ENCODE measurements around the gene LRP11.
"Not testable (repeated sequence)": the region's sequence is repeated elsewhere in the genome, so short reads cannot be mapped to it uniquely, and the experiment has no call there.

The LRP11 gene

DNA sequence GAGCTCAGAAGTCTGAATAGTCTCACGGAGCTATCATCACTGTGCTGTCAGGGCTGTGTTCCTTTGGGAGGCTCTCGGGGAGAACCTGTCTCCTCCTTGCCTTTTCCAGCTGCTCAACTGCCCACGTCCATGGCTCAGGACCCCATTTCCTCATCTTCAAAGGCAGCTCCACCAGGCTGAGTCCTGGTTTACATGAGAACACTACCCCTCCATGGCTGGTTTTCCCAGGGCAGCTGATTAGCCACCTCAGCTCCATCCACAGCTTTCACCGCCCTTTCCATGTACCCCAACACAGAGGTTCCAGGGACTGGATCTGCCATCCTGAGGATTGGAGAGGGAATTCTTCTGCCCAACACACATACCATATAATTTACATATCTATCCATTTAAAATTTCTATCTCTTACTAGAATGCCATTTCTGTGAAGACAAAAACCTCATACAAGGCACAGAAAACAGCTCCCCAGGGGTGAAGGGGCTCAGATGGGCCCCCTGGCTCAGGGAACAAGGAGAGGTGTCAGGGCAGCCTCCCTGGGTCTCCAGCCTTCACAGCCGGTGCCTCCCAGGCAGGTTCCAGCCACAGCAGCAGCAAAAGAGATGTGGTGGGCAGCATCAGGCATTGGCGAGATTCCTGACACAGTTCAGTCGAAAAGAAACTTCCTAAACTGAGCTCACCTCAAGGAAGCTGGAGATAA lies 35.9 kb upstream of the LRP11 start:
- in situ Hi-C loops (cut with MboI; ENCODE audit: low pct_unique_long_range_greater_than_20kb, low sequenced_read_pairs), result no loop called here
- DNase-seq, result no peak

DNA sequence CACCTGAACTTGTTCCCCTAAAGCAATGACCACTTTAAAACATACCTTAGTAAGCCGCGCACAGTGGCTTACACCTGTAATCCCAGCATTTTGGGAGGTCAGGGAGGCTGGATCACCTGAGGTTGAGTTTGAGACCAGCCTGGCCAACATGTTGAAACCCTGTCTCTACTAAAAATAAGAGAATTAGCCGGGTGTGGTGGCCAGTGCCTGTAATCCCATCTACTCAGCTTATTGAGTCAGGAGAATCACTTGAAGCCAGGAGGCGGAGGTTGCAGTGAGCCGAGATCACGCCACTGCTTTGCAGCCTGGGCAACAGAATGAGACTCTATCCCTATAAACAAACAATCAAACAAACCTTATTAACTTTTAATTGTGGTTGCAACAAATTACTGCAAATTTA lies 35.3 kb upstream of the LRP11 start:
- no peak for DNase-seq
- in situ Hi-C loops (cut with MboI; ENCODE audit: low pct_unique_long_range_greater_than_20kb, low sequenced_read_pairs), result no loop called here

DNA sequence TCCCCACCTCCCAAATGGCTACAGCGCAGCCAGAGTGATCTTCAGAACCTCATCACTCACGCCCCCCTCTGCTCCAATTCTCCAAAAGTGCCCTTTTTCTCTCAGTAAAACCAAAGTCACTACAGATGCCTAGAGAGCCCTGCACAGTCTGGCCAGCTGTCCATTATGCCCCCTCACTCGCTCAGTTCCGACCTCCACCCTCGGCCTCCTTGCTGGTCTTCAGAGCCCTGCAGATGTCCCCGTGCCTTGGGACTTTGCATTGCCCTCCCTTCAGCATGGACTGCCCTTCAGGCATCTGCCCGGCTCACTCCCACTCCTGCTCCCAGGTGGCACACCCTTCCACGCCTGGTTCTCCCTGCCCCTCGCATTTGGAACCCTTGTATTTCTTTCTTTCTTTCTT lies 34.8 kb upstream of the LRP11 start:
- in situ Hi-C loops (cut with MboI; ENCODE audit: low pct_unique_long_range_greater_than_20kb, low sequenced_read_pairs), result no loop called here
- DNase-seq, result no peak

DNA sequence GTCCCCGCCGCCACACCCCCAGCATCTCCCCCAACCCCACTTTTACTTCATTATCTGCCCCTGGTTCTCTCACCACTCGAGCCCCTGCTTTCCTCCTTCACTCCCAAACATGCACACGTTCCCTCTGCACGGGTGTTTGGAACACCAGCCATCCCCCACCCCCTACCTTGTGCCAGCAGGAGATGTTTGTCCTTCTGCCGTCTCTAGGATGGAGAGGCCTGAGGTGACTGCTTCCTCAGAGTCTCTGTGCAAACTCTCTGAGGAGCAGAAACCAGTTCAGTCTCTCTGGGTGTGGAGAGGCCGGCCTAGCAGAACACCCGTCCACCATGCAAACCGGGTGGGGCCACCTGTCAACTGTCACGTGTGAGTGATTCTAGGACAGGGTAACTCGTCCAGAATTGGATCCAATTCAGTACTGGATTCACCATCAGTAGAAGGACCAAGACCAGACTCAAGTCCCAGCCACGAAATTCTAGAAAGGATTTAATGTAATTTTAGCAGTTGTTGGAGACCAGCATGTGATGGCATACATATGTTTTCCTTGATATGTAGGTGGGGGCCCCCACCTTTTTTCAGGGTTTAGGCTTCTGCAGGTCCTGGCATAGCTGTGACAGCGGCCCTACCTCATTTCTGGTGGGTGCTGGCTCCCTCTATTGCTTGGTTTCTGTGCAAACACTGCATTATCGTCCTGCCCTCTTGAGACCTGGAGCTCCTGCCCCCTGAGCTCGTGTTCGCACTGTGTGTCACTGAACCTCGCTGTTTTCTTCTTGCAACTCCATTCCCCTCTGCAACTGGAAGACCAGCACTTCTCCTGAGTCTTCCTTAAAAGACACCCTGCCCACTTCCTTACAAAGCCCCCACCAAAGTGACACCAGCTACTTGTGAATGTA lies 33.9 kb upstream of the LRP11 start, which contains the start of gene RAET1E:
RAET1E (minus strand) TSS at position 259 of the 890 bp plus-strand sequence. CDS start 7,212 bp downstream, outside the sequence.
- no peak for DNase-seq
- in situ Hi-C loops (cut with MboI; ENCODE audit: low pct_unique_long_range_greater_than_20kb, low sequenced_read_pairs), result no loop called here

DNA sequence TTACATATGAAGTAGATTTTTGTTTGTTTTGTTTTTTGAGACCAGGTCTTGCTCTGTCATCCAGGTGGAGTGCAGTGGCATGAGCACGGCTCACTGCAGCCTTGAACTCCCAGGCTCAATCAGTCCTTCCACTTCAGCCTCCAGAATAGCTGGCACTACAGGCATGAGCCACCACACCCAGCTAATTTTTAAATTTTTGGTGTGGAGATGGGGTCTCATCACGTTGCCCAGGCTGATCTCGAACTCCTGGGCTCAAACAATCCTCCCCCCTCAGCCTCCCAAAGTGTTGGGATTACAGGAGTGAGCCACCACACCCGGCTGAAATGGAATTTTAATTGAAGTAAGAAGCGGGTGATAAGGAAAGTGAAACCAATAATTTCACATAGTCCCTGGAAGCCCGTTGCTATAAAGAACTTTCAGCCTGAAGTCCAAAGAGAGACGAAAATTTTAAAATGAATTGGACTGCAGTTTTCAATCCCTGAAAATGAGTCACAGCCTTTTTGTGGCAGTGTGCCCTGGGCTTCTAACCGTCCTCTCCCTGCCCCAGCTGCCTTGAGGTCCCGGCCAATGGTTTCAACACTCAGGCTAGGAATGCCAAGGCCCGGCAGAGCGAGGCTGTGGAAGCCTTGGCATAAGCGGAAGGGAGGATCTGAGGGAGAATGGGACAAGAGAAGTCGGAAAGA lies 33.0 kb upstream of the LRP11 start:
- DNase-seq, result no peak

DNA sequence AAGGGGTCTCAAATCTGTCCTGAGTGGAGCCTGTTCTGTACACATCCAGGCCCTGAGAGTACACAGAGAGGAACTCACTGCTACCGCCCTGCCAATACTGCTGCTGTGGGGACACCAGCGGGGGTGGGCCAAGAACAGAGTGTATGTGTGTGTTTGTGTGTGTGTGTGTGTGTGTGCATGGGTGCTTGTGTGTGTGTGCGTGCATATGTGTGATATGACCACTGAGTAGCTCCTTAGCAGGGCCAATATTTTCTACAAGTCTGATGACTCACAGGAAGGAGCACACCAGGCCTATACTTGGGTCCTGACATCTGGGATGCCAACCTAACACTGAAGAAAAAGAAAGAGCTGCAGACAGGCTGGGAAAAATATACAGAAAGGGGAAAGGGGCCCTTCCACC lies 32.3 kb upstream of the LRP11 start:
- in situ Hi-C loops (cut with MboI; ENCODE audit: low pct_unique_long_range_greater_than_20kb, low sequenced_read_pairs), result no loop called here
- DNase-seq, result peak; percentile 25

More for the DNA sequence above, 33.0 kb upstream of the LRP11 start:
- in situ Hi-C loops (cut with MboI; ENCODE audit: low pct_unique_long_range_greater_than_20kb, low sequenced_read_pairs), result no loop called here

DNA sequence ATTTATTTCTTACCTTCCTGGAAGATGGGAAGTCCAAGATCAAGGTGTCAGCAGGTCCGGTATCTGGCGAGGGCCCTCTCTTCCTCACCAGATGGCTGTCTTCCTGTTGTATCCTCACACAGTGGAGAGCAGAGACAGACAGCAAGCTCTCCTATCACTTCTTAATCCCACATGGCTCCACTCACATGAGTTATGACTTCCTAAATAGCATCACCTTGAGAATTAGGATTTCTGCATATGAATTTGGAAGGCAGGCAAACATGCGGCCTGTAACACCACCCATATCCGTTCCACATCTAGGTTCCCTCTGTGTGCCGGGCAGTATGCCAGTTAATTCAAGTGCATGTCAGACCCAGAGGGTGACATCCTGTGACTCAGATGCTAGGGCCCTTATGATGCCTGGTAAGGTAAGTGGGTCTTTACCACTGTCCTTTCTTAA lies 31.7 kb upstream of the LRP11 start:
- in situ Hi-C loops (cut with MboI; ENCODE audit: low pct_unique_long_range_greater_than_20kb, low sequenced_read_pairs), result no loop called here
- DNase-seq, result peak; percentile 71

DNA sequence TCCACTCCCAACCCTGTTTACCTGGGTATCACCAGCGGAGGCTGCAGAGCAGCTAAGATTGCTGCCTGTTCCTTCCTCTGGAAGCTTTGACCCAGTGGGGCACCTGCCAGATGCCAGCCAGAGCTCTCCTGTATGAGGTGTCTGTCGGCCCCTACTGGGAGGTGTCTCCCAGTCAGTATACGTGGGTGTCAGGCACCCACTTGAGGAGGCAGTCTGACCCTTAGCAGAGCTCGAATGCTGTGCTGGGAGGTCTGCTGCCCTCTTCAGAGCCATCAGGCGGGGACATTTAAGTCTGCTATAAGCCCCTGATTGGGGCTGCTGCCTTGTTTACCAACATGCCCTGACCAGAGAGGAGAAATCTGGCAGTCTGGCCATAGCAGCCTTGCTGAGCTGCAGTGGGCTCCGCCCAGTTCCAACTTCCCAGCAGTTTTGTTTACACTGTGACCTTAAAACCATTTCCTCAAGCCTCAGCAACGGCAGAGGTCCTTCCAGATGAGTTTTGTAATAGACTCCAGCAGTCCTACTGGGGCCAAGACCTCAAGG lies 31.0 kb upstream of the LRP11 start:
- in situ Hi-C loops (cut with MboI; ENCODE audit: low pct_unique_long_range_greater_than_20kb, low sequenced_read_pairs), result no loop called here
- DNase-seq, result peak; percentile 26

DNA sequence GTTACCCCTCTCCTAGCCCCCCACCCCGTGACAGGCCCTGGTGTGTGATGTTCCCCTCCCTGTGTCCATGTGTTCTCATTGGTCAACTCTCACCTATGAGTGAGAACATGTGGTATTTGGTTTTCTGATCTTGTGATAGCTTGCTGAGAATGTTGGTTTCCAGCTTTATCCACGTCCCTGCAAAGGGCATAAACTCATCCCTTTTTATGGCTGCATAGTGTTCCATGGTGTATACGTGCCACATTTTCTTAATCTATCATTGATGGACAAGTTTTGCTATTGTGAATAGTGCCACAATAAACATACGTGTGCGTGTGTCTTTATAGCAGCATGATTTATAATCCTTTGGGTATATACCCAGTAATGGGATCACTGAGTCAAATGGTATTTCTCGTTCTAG lies 27.7 kb upstream of the LRP11 start:
- DNase-seq; in situ Hi-C loops (cut with MboI; ENCODE audit: low pct_unique_long_range_greater_than_20kb, low sequenced_read_pairs): not testable (repeated sequence)

DNA sequence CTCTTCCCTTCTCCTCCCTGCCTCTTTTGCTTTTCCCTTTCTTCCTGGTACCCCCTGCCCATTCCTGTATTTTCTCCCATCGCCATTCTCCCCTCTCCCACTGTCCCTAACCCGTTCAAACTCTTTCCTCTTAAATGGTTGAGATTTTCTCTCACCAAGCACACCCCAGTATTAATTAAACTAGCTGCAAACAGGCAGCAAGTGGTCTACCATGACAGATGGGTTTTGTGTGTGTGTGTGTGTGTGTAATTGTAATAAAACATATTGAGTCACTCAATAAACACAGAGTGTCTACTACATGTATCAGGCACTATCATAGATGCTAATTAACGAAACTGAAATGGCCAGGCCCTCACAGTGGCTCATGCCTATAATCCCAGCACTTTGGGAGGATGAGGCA lies 27.1 kb upstream of the LRP11 start:
- in situ Hi-C loops (cut with MboI; ENCODE audit: low pct_unique_long_range_greater_than_20kb, low sequenced_read_pairs), result no loop called here
- no peak for DNase-seq

DNA sequence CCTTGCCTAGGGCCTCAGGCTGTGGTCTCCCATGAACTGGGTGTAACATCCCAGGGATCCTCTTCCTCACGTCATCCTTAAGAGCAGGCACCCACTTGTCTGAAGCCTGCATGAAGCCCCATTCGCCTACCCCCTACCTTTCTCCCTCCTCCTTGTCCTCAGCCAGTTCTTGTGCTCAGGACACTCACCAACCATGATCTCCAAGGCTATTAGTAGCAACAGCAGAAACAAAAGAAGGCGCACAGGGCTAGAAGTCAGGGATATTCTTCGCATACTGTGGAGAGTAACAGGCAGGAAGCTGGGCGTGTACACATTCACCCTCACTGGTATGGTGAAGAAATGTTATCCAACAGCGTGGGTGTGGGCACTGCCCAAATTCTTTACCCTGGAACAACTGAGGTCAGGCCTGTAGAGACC lies 26.5 kb upstream of the LRP11 start:
- DNase-seq, result no peak
- in situ Hi-C loops (cut with MboI; ENCODE audit: low pct_unique_long_range_greater_than_20kb, low sequenced_read_pairs), result no loop called here

DNA sequence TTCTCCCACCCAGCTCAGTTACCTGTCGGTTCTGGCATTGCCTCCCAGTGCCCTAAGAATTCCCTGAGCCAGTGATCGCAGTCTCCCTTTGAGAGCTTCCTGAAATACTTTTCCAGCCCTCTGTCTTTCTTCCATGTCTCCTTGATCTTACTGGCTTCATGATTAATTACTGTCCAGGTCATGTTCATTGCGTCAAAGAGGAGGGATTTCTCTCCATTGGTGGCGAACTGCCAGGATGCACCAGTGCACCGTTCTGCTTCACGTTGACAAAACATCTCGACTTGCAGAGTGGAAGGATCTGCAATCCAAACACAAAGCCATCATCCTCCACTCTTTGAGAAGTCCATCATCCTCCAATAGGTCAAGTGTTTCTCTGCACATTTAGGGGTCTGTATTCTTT lies 25.2 kb upstream of the LRP11 start:
- in situ Hi-C loops (cut with MboI; ENCODE audit: low pct_unique_long_range_greater_than_20kb, low sequenced_read_pairs), result no loop called here
- no peak for DNase-seq

DNA sequence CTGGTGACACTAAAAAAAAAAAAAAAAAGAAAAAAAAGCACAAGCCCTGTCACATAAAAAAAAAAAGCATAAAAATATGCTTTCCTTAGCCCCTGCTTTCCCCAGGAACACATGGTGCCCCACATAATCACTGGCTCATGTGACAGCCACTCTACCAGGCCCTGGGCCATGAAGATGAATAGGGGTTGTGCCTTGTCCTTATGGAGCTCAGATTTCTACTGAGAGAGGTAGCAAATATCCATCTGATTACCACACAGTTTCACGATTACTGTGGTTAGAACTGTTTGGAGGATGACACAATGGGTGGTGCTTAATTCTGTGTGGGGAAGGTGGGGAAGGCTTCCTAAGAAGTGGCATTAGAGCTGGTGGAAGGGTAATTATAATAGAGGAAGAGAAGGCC lies 24.5 kb upstream of the LRP11 start:
- in situ Hi-C loops (cut with MboI; ENCODE audit: low pct_unique_long_range_greater_than_20kb, low sequenced_read_pairs), result no loop called here
- DNase-seq, result peak; percentile 15

DNA sequence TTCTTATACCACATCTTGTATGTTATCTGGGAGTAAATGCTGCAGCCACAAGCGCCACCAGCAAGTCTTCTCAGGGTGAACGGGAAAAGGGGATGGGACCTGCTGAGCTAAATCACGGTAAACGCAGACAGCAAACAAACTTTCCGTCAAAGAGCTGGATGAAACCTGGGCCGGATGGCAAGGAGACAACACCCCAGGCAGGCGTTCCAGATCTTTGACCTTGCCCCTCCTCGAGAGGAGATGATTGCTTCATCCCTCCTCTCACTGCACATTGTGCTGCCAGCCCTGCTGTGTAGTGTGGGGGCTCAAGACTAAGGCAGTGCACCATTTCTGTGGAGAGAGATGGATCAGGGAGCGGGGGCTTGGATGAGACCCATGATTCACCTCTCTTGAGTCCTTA lies 23.9 kb upstream of the LRP11 start:
- in situ Hi-C loops (cut with MboI; ENCODE audit: low pct_unique_long_range_greater_than_20kb, low sequenced_read_pairs), result no loop called here
- DNase-seq, result no peak

DNA sequence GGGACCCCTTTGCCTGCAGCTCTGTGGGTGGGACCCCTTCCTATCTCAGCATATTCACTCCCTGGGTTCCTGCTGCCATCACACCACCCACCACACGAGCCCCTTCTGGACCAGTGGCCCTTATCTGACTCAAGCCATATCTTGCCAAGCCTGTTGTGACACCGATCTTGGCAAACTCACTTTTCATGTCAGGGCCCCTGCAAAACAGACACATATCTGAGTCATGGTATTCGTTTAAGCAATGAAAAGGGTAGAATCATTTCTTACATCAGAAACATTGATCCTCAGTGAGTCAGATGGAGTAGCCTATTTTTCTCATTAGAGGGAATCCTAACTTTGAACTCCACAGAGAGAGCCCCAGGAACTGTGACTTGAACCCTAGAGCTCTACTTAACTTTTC lies 23.2 kb upstream of the LRP11 start:
- no peak for DNase-seq
- in situ Hi-C loops (cut with MboI; ENCODE audit: low pct_unique_long_range_greater_than_20kb, low sequenced_read_pairs), result no loop called here

DNA sequence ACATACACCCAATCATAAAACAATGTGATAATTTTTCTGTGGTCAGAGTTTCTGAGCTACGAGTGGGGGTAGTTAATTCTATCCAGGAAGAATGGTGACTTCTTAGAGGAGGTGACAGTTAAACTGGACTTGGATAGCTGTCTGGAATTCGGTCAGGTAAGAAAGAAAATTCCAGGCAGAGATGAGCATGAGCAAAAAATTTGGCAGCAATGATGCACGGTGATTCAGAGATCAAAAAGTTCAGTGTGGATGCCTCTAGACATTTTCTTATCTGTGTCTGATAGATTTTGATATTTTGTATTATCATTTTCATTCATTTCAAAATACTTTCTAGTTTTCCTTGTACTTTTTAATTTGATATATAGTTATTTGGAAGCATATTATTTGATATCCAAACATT lies 21.7 kb upstream of the LRP11 start:
- in situ Hi-C loops (cut with MboI; ENCODE audit: low pct_unique_long_range_greater_than_20kb, low sequenced_read_pairs), result no loop called here
- DNase-seq, result no peak

DNA sequence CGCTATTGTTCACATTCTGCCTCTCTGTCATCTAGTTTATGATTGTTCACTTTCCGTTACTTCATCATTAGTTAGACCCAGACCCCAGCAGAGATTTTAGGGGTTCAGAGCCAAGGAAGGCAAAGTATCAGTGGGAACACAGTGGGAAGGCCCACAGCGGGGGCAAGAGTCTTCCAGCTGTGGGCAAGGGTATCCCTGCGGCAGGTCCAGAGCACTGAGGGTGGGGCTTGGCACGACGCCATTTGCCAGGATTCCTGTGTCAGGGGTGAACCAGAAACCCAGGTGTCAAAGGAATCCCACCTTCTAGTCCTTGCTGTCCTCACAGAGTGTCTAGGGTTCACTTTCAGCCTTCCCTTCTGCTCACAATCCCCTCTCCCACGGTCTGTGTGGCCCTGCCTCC lies 20.5 kb upstream of the LRP11 start:
- in situ Hi-C loops (cut with MboI; ENCODE audit: low pct_unique_long_range_greater_than_20kb, low sequenced_read_pairs), result no loop called here
- DNase-seq, result no peak

DNA sequence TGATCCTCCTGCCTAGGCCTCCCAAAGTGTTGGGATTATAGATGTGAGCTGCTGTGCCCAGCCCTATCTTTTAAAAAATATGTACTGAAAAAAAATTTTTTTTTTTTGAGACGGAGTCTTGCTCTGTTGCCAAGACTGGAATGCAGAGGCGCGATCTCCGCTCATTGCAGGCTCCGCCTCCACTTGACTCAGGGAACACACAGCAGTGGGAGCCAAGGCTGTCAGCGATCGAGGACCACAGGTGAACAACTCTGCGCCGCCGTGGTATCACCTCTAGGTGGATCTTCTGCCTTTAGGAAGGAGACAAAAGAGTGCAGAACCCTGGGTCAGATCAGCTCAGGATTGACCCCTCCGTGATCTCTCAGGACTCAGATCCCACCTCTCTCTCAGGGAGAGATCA lies 20.1 kb upstream of the LRP11 start:
- no peak for DNase-seq
- in situ Hi-C loops (cut with MboI; ENCODE audit: low pct_unique_long_range_greater_than_20kb, low sequenced_read_pairs), result no loop called here

DNA sequence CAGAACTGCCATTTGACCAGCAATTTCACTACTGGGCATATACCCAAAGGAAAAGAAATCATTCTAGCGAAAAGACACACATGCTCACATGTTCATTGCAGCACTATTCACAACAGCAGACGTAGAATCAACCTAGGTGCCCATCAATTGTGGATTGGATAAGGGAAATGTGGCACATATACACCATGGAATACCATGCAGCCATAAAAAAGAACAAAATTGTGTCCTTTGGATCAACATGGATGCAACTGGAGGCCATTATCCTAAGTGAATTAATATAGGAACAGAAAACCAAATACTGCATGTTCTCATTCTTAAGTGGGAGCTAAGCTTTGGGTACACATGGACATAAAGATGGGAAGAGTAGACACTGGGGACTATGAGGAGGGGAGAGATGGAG lies 17.7 kb upstream of the LRP11 start:
- no peak for DNase-seq
- in situ Hi-C loops (cut with MboI; ENCODE audit: low pct_unique_long_range_greater_than_20kb, low sequenced_read_pairs), result no loop called here
